Mesenchymal stem cell (in vitro differentiated cells and primary cell): ENCODE data around the gene DACT2.

ENCODE experiments used
- DNase-seq: peaks from one replicate; pipeline ENCODE4 v3.0.0-alpha.2; 2013
- H2AFZ ChIP-seq: one replicate; pipeline ENCODE4 v1.6.1; 2013; ENCODE audit warnings: low read depth, mild to moderate bottlenecking, control low read depth, inconsistent platforms, low read length, moderate library complexity
- H2AK5ac ChIP-seq: 2 replicates; pipeline ENCODE4 v1.6.1; 2013; ENCODE audit warnings: low read length, moderate library complexity, mild to moderate bottlenecking, inconsistent platforms; ENCODE audit not compliant: severe bottlenecking
- H2BK120ac ChIP-seq: one replicate; pipeline ENCODE4 v1.6.1; 2013; ENCODE audit warnings: low read depth, mild to moderate bottlenecking, inconsistent platforms, low read length, moderate library complexity
- H2BK12ac ChIP-seq, 2 experiments: one replicate each; pipeline ENCODE4 v1.6.1; 2013; ENCODE audit warnings: inconsistent platforms in 2 of 2, low read length in 2 of 2, mild to moderate bottlenecking in 2 of 2, moderate library complexity in 2 of 2, control low read depth in 1 of 2
- H2BK15ac ChIP-seq: one replicate; pipeline ENCODE4 v1.6.1; 2013; ENCODE audit warnings: mild to moderate bottlenecking, low read depth, inconsistent platforms; ENCODE audit not compliant: poor library complexity, severe bottlenecking
- H2BK5ac ChIP-seq: 2 replicates; pipeline ENCODE4 v1.6.1; 2013; ENCODE audit warnings: low read depth, mild to moderate bottlenecking, low read length, control low read depth, inconsistent platforms; ENCODE audit not compliant: poor library complexity, severe bottlenecking
- H3K14ac ChIP-seq, 2 experiments: one replicate each; pipeline ENCODE4 v1.6.1; 2013; ENCODE audit warnings: inconsistent platforms in 2 of 2, low read length in 2 of 2, control low read depth in 1 of 2, mild to moderate bottlenecking in 1 of 2, moderate library complexity in 1 of 2
- H3K18ac ChIP-seq, 2 experiments: one replicate each; pipeline ENCODE4 v1.6.1; 2013; ENCODE audit warnings: inconsistent platforms in 2 of 2, low read length in 2 of 2, control low read depth in 1 of 2, low read depth in 1 of 2, mild to moderate bottlenecking in 1 of 2
- H3K23ac ChIP-seq, 2 experiments: one replicate each; pipeline ENCODE4 v1.6.1; 2013; ENCODE audit warnings: inconsistent platforms in 2 of 2, low read length in 2 of 2, mild to moderate bottlenecking in 2 of 2, moderate library complexity in 2 of 2, control low read depth in 1 of 2
- H3K27ac ChIP-seq: 2 replicates; pipeline ENCODE4 v1.5.1; 2013; ENCODE audit warnings: mild to moderate bottlenecking, moderate library complexity, low read length, control low read depth, inconsistent platforms; ENCODE audit not compliant: poor library complexity, severe bottlenecking
- H3K27me3 ChIP-seq, 2 experiments: 2 replicates each; pipeline versions ENCODE4 v1.6.1 to v1.7.0; 2013; ENCODE audit warnings: low read length in 2 of 2, mild to moderate bottlenecking in 2 of 2, moderate library complexity in 2 of 2, control low read depth in 1 of 2, inconsistent platforms in 1 of 2; ENCODE audit not compliant: control insufficient read depth in 1 of 2, insufficient read depth in 1 of 2
- H3K36me3 ChIP-seq, 2 experiments: 2 replicates each; pipeline versions ENCODE4 v1.6.1 to v1.7.0; 2013; ENCODE audit warnings: low read length in 2 of 2, control low read depth in 1 of 2, inconsistent platforms in 1 of 2, low read depth in 1 of 2, mild to moderate bottlenecking in 1 of 2; ENCODE audit not compliant: insufficient read depth in 2 of 2, control insufficient read depth in 1 of 2
- H3K4ac ChIP-seq, 2 experiments: one replicate each; pipeline ENCODE4 v1.6.1; 2013; ENCODE audit warnings: inconsistent platforms in 2 of 2, low read length in 2 of 2, mild to moderate bottlenecking in 2 of 2, moderate library complexity in 2 of 2, control low read depth in 1 of 2, low read depth in 1 of 2
- H3K4me1 ChIP-seq: 2 replicates; pipeline ENCODE4 v1.6.1; 2013; ENCODE audit warnings: low read depth, low read length, control low read depth; ENCODE audit not compliant: control insufficient read depth, insufficient read depth
- H3K4me2 ChIP-seq: 2 replicates; pipeline ENCODE4 v1.6.1; 2013; ENCODE audit warnings: low read length, mild to moderate bottlenecking, inconsistent platforms; ENCODE audit not compliant: poor library complexity, severe bottlenecking
- H3K4me3 ChIP-seq, 2 experiments: 2 replicates each; pipeline versions ENCODE4 v1.5.1 to v1.7.0; 2013; ENCODE audit warnings: low read length in 2 of 2, mild to moderate bottlenecking in 2 of 2, control low read depth in 1 of 2, low read depth in 1 of 2; ENCODE audit not compliant: insufficient read depth in 1 of 2
- H3K79me1 ChIP-seq: replicated peaks from 2 replicates; pipeline ENCODE4 v1.6.1; 2013; ENCODE audit warnings: mild to moderate bottlenecking, control low read depth, low read length, inconsistent platforms; ENCODE audit not compliant: poor library complexity, severe bottlenecking
- H3K9ac ChIP-seq: 2 replicates; pipeline ENCODE4 v1.7.0; 2013; ENCODE audit warnings: mild to moderate bottlenecking, low read length, moderate library complexity
- H3K9me3 ChIP-seq: 2 replicates; pipeline ENCODE4 v1.7.0; 2013; ENCODE audit warnings: mild to moderate bottlenecking, low read length; ENCODE audit not compliant: control insufficient read depth
- H4K8ac ChIP-seq: one replicate; pipeline ENCODE4 v1.6.1; 2013; ENCODE audit warnings: inconsistent platforms, mild to moderate bottlenecking, low read length, moderate library complexity
- H4K91ac ChIP-seq: one replicate; pipeline ENCODE4 v1.6.1; 2013; ENCODE audit warnings: mild to moderate bottlenecking, low read length, inconsistent platforms
- WGBS: methylation state at CpG from one replicate; pipeline ENCODE4 v1.1.7; 2013; ENCODE audit warnings: mixed read lengths; 5-methylcytosine and 5-hydroxymethylcytosine counted together

Gene DACT2

DNA sequence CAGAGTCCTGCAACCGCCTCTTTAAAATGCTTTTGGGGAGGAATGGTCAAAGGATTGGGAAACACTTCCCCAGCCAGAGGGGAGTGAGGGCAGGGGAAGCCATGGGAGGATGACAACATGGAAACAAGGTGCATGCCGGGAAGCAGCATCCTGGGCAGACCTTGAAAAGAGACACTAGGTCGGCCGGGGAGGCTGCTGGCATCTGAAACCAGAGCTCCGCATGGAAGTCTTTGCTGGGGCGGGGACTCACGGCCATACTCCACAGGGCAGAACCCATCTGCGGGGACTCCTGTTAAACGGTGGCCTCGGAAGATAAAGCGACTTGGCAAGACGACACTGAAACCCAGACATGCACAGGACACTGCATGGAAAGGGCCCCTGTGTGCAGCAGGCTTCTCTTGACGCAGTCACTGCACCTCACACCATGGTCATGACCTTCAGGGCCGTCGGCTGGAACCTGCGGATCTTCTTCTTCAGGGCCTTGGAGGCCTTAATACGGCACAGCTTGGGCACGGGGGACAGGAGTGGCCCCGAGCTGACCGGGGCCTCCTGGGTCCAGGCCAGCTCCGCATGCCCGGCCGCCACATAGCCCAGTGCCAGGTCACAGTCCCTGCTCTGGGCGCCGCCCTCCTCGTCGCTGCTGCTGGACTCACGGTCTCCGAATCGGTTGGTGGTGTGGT is 12.4 kb downstream of the DACT2 start:
- Histone ChIP-seq H3K4me2 (no peak overlapping the region), H3K27me3 (peaks cover 0 to 7% of the 10 kb centered on the region in 2 experiments), H3K79me1 (no peaks in the 10 kb centered on the region), H3K4me1 (peaks cover 22% of the 10 kb centered on the region), H3K23ac (no peak overlapping the region), H2BK120ac (no peak overlapping the region), H3K4ac (no peak overlapping the region), H2AFZ (no peak overlapping the region), H3K9ac (no peak overlapping the region), H3K18ac (no peak overlapping the region), H3K14ac (no peak overlapping the region), H3K36me3 (peaks cover 0 to 6% of the 10 kb centered on the region in 2 experiments), H3K27ac (no peak overlapping the region), H2BK12ac (no peak overlapping the region), H4K91ac (no peak overlapping the region), H3K4me3 (no peak overlapping the region), H2BK5ac (no peak overlapping the region), H3K9me3 (no peaks in the 10 kb centered on the region), H4K8ac (no peak overlapping the region), H2BK15ac (no peak overlapping the region), H2AK5ac (no peak overlapping the region)
- no peak for DNase-seq
- WGBS: 96% methylated on average over 30 of the region's 30 CpGs

DNA sequence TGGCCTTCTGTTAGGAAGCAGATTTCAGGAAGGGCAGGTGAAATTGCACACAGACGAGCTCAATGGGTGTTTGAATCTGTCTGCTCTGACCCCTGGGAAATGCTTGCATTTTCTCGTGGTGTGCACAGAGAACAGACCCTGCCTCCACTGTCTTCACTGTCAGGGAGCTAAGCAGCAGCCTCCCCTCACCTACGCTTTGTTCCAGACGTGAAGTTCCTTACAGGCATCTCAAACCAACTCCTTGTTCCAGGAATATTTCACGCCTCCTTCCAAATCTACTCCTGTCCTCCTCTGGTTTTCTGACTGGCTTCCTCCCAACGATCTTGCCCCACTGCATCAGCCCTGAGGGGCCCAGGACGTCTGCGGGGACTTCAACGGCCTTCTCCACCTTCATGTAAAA is 13.7 kb downstream of the DACT2 start:
- no peak overlapping the region for H2BK120ac ChIP-seq
- no peak overlapping the region for H2BK12ac ChIP-seq
- H4K91ac ChIP-seq: no peak overlapping the region
- no peak overlapping the region for H3K4ac ChIP-seq
- peaks cover 0 to 6% of the 10 kb centered on the region in 2 experiments for H3K36me3 ChIP-seq
- H2AFZ ChIP-seq: no peak overlapping the region
- no peak overlapping the region for H3K9ac ChIP-seq
- no peaks in the 10 kb centered on the region for H3K9me3 ChIP-seq
- peaks cover 0 to 2% of the 10 kb centered on the region in 2 experiments for H3K27me3 ChIP-seq
- H2BK5ac ChIP-seq: no peak overlapping the region
- no peak overlapping the region for H2BK15ac ChIP-seq
- no peak overlapping the region for H3K23ac ChIP-seq
- H2AK5ac ChIP-seq: no peak overlapping the region
- DNase-seq: no peak
- H3K4me2 ChIP-seq: no peak overlapping the region
- no peak overlapping the region for H3K4me3 ChIP-seq
- 78% methylated on average over 9 of the region's 9 CpGs for WGBS
- H3K4me1 ChIP-seq: peaks cover 29% of the 10 kb centered on the region
- H4K8ac ChIP-seq: no peak overlapping the region
- no peak overlapping the region for H3K27ac ChIP-seq
- no peak overlapping the region for H3K18ac ChIP-seq
- no peaks in the 10 kb centered on the region for H3K79me1 ChIP-seq
- no peak overlapping the region for H3K14ac ChIP-seq

DNA sequence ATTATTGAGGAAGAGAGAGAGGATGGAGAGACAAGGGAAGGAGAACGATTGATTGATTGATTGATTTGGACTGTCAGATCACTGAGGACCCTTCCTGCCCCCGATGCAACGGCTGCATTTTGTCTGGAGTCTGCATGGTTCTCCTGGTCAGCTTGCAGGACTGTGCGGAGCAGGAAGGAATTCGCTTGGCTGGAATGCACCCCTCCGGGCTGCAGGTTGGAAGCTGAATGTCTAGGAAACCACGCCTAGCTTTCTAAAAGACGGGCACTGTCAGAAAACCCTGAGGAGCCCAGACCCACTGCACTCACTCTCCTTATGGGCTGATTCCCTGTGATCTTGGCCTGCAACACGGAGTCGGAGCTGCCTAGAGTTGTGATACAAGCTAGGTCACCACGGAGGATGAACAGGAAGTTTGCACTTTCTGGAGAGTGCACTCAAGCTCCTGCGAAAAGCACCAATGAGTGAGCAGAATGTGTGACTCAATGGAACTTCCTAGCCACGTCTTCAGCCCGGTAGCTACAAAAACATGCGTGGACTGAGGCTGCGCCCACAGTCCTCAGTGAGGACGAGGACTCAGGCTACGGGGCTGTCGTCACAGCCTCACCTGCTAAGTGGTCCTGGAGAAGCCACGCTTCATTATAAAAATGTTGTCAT is 14.4 kb downstream of the DACT2 start:
- 74% methylated on average over 19 of the region's 20 CpGs for WGBS
- H3K27me3 ChIP-seq: peaks cover 0 to 2% of the 10 kb centered on the region in 2 experiments
- no peak overlapping the region for H3K4me3 ChIP-seq

DNA sequence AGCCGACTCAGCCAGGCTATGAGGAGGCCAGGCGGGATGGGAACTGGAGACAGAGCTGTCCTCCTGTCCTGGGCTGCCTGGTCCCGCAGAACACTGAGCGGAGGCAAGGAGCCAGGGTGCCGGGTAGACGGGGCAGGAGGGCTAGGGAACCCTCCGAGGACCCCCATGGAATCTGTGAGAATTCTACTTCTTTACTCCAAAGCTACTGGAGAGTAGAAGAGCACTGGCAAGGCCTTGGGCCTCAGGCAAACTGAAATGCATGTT is 14.9 kb downstream of the DACT2 start:
- Histone ChIP-seq H3K79me1 (peaks cover 2% of the 10 kb centered on the region), H3K14ac (no peak overlapping the region), H3K4me1 (peaks cover 30% of the 10 kb centered on the region), H3K36me3 (peaks cover 0 to 8% of the 10 kb centered on the region in 2 experiments), H4K91ac (no peak overlapping the region), H2AK5ac (peak overlapping the region; percentile 57), H4K8ac (no peak overlapping the region), H3K18ac (no peak overlapping the region), H3K4me2 (no peak overlapping the region), H3K27me3 (peaks cover 0 to 7% of the 10 kb centered on the region in 2 experiments), H2BK12ac (no peak overlapping the region), H2BK5ac (no peak overlapping the region), H3K9me3 (no peaks in the 10 kb centered on the region), H3K4me3 (no peak overlapping the region), H2BK15ac (no peak overlapping the region), H3K4ac (no peak overlapping the region), H3K9ac (no peak overlapping the region), H3K23ac (no peak overlapping the region), H3K27ac (no peak overlapping the region), H2AFZ (no peak overlapping the region), H2BK120ac (no peak overlapping the region)
- no peak for DNase-seq
- WGBS: 94% methylated on average over 6 of the region's 7 CpGs

More for the DNA sequence above, 14.4 kb downstream of the DACT2 start:
- no peak for DNase-seq
- Histone ChIP-seq H3K23ac (no peak overlapping the region), H3K4me1 (peaks cover 29% of the 10 kb centered on the region), H3K36me3 (peaks cover 0 to 6% of the 10 kb centered on the region in 2 experiments), H3K14ac (peak overlapping the region in 1 of 2 experiments; percentile 11), H2BK5ac (no peak overlapping the region), H3K4ac (no peak overlapping the region), H2AFZ (no peak overlapping the region), H3K4me2 (no peak overlapping the region), H3K18ac (no peak overlapping the region), H3K27ac (no peak overlapping the region), H3K79me1 (no peaks in the 10 kb centered on the region), H2BK12ac (no peak overlapping the region), H4K8ac (no peak overlapping the region), H2AK5ac (no peak overlapping the region), H4K91ac (no peak overlapping the region), H3K9me3 (no peaks in the 10 kb centered on the region), H2BK120ac (no peak overlapping the region), H2BK15ac (no peak overlapping the region), H3K9ac (no peak overlapping the region)
